Endometrium (tissue), 2 donors: ENCODE results near the gene CCL5.

Source experiments
- FAIRE-seq: peaks from 2 replicates; lab custom pipeline; 2012; peaks lifted over from hg19 to GRCh38; lab: Jason Lieb, UNC
- donor health status: control.
- donor health status: control.

The CCL5 gene

GRCh38 chr17:35879773-35880654 lies at the start of gene CCL5:
CCL5 (minus strand) TSS chr17:35880360.
- FAIRE-seq: no peak

- no peak for FAIRE-seq
These were observed 47.6 kb upstream of the CCL5 start for GRCh38 chr17:35927714-35928113.

GRCh38 chr17:35923609-35924114 lies 43.5 kb upstream of the CCL5 start:
- FAIRE-seq: no peak

GRCh38 chr17:35920229-35920628 lies 40.1 kb upstream of the CCL5 start:
- FAIRE-seq: no peak

GRCh38 chr17:35918665-35919064 lies 38.5 kb upstream of the CCL5 start:
- FAIRE-seq: no peak

- no peak for FAIRE-seq
These were observed 37.5 kb upstream of the CCL5 start for GRCh38 chr17:35917519-35918213.

- FAIRE-seq: no peak
These were observed 35.2 kb upstream of the CCL5 start for GRCh38 chr17:35915153-35915964.

- FAIRE-seq: no peak
These were observed 34.2 kb upstream of the CCL5 start for GRCh38 chr17:35914354-35914753.

GRCh38 chr17:35913609-35914008 lies 33.4 kb upstream of the CCL5 start:
- FAIRE-seq: no peak

- no peak for FAIRE-seq
These were observed 32.8 kb upstream of the CCL5 start for GRCh38 chr17:35912942-35913341.

- FAIRE-seq: no peak
These were observed 32.3 kb upstream of the CCL5 start for GRCh38 chr17:35912339-35912912.

- FAIRE-seq: no peak
These were observed 29.2 kb upstream of the CCL5 start for GRCh38 chr17:35909408-35909807.

- no peak for FAIRE-seq
These were observed 27.5 kb upstream of the CCL5 start for GRCh38 chr17:35907691-35908090.

- FAIRE-seq: no peak
These were observed 26.9 kb upstream of the CCL5 start for GRCh38 chr17:35906926-35907637.

GRCh38 chr17:35906191-35906925 lies 26.2 kb upstream of the CCL5 start:
- no peak for FAIRE-seq

GRCh38 chr17:35903451-35903850 lies 23.3 kb upstream of the CCL5 start:
- FAIRE-seq: no peak

- FAIRE-seq: no peak
These were observed 21.5 kb upstream of the CCL5 start for GRCh38 chr17:35901631-35902175.

- FAIRE-seq: no peak
These were observed 20.7 kb upstream of the CCL5 start for GRCh38 chr17:35900708-35901480.

GRCh38 chr17:35900280-35900679 lies 20.1 kb upstream of the CCL5 start:
- no peak for FAIRE-seq
